ENCODE data around the gene UMPS.

DNA sequence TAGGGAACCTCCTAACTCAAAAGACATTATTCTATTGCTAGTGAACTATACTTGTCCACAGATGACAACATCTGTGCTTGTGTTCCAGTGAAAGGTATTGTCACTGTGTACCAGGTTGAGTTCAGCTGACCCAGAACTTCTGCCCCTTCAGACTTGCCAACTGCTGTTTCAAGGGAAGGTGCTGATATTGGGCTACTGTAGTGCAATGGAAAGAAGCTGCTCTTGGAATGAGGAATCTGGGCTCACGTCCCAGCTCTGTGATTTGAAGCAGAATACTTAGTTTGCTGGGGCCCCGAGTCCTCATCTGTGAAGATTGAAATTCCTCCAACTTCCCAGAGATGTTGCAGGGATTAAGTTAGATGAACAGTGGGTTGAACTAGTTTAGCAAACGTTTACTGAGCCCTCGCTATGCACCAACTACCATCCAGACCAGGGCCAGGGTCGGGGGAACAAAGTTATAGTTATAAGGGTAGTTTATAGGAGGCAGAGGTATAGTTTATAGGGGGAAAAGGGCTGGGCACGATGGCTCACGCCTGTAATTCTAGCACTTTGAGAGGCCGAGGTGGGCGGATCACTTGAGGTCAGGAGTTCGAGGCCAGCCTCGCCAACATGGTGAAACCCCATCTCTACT is 15.9 kb upstream of the UMPS start:
- TF ChIP-seq FOXK2 (IDR thresholded peaks at IDR 0.05): no peak
- no peak for TF ChIP-seq ZNF384 (IDR thresholded peaks at IDR 0.05)
- TF ChIP-seq LEF1 (IDR thresholded peaks at IDR 0.05; ENCODE audit: borderline replicate concordance): no peak
- TF ChIP-seq ARNT (IDR thresholded peaks at IDR 0.05): no peak
- TF ChIP-seq TARDBP (IDR thresholded peaks at IDR 0.05): no peak
- TF ChIP-seq HDGF (IDR thresholded peaks at IDR 0.05; ENCODE audit: borderline replicate concordance): no peak
- no peak for TF ChIP-seq FOXM1 (IDR thresholded peaks at IDR 0.05; ENCODE audit: borderline replicate concordance)
- TF ChIP-seq SP1 (IDR thresholded peaks at IDR 0.05): no peak
- TF ChIP-seq CTBP1 (IDR thresholded peaks at IDR 0.05; ENCODE audit: borderline replicate concordance): no peak
- TF ChIP-seq BHLHE40 (IDR thresholded peaks at IDR 0.05; ENCODE audit: borderline replicate concordance): no peak

Data from HEK293T (cell line).